HG03342 (cell line): ENCODE results near the gene TRAF5.

Experiments
- ATAC-seq: cut with Tn5 transposase; IDR thresholded peaks from one replicate; pipeline ENCODE4 v1.9.1; 2021; ENCODE audit warnings: mild to moderate bottlenecking, moderate library complexity; ENCODE audit not compliant: unreplicated experiment

TRAF5 gene

DNA sequence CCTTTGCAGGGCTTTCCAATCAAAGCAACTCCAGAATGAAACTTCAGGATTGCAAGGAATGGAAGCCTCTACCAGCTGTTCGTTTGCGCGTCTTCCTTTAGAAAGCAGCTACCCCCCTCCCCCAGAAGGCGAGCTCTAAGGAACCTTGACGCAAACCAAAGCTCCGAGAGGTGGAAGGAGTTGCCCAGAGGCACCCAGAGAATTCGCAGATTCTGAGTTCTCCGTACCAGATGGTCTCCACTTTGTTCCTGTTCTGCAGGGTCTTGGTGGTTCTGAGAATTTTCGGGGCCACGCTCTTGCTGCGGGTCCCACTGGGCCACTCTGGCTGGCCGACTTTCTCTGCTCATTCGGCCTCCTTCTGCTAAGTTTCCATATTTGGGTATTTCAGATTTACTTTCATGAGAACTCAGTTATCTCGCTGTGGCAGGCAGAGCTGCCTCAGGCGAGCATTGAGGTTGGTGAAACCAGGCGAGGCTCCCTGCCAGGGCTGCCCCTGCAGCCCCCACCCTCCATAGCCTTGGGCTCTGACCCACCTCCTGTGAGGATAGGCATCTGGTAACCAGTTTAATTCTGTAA lies 801 bp downstream of the TRAF5 start:
- peak; percentile 24 for ATAC-seq

DNA sequence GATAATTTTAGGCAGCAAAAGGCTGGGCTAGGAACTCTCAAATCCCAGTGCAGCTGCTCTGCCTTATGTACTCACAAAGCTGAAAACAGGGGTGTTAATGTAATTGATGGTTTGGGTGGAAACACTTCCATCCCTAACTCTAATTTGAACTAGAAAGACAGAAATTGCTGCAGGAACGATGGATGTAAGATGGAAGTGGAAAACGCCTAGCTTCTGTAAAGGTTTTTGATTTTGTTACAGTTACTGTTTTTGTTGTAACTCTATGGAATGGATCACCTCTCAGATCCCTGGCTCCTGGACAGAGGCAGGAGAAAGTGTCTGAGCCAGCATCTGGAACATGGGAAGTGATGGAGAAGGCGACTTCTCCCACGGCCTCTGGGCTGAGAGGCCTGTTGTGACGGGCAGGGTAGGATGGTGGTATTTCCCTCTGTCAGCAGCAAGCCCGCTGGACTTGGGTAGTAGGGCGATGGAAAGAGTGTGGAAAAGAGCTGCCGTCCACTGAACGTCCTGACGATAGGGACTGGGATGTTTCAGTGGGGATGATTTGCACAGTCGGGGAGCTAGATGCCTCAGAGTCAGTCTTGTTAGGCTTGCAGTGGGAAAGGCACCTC lies 1.6 kb downstream of the TRAF5 start:
- no peak for ATAC-seq

DNA sequence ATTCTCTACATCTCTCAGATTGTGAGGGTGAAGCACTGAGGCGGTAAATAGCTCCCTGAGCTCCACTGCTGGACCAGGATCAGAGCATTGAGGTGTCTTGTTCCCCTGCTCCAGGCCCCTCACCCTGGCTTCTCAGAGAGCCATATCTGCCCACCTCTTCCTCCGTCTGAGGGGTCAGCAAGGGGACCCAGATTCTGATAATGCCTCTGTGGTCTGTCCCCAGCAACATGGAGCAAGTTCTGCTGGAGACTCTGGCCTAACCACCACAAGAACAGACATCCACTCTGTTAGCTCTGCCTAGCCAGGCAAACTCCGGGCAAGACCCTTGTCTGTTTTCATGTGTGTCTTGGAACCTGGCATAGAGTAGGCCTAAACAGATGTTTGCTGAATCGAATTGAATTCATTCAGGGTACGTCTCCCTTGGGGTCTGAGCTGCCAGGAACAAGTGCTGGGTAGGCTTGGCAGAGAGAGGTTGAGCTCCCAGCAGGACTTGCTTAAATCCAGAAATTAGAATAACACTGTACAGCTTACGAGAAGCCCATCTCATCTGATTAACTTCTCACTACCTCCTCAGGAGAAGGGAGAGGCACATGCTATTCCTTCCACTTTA lies 2.3 kb downstream of the TRAF5 start:
- no peak for ATAC-seq

DNA sequence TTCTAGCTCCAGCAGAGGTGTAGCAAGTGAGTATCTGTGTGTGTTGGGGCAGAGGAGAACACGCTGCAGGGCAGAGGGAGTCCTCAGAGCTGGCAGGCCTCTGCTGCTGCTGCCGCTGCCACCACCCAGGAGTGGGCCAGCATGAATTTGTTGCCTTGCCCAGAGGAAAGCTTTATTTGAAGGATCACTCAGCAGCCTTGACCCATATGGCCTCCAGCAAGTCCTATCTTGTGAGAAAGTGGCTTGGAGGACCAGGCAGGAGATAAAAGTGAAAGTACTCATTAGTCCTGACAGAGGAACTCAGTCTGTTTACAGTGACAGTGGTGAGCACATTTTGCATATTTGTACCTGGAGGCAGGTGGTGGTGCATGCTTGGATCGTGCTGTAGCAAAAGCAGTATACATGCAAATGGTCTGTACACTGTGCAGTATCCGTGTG lies 3.1 kb downstream of the TRAF5 start:
- ATAC-seq, result peak; percentile 55

DNA sequence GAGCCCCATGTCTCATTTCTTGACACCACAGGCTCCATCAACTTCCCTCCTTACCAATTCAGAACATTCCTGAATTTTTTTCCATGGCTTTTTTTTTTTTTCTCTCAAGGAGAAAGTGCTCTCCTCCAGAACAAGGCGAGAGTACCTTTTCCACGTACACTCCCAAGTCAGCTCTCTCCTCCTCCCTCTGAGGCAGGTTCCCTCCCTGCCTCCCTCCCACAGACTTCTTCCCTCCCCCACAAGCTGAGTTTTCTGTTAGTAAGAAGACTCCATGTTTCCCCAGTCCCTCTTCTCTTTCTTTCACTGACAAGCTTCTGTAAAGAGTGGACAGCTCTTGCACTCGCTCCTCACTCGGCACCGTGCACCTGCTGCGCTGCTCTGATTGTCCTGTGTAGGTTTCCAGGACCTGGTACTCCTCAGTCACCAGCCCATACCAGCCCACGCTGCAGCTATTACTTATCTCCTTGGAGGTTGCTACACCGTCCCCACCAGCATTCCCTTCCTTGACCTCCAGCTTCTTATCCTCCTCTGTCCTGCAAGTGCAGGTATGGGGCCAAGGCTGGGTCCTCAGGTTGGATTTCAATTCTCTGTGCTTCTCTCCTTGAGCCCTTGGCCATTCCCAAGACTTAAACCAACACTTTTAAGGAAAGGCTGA lies 3.8 kb downstream of the TRAF5 start:
- no peak for ATAC-seq

GRCh38 chr1:211331011-211331709 lies 4.5 kb downstream of the TRAF5 start:
- ATAC-seq, result no peak

DNA sequence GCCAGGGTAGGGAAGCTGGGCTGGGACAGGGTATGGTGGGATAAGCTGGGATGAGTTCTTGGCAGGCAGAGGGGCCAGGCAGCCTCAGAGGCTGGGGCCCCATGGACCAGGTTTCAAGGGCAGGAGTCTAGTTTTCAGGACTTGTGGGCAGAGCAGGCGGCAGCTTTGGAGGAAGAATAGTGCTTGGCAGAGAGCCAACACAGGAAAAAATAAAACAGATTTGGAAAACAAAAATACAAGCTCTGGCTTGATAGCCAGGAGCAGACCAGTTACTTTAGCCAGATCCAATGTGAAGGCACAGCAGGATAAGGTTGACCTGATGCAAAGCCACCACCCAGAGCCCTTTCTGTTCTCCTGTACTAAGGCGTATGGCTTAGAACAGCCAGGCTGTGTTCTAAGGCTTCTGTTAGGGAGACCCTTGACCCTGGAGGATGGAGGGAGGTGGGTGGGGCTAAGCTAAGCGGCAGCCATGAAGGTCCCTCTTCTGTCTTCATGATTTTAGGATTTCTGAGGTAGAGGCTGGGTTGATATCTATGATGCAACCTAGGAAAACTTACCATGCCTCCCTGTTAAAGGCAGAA lies 5.5 kb downstream of the TRAF5 start:
- no peak for ATAC-seq

DNA sequence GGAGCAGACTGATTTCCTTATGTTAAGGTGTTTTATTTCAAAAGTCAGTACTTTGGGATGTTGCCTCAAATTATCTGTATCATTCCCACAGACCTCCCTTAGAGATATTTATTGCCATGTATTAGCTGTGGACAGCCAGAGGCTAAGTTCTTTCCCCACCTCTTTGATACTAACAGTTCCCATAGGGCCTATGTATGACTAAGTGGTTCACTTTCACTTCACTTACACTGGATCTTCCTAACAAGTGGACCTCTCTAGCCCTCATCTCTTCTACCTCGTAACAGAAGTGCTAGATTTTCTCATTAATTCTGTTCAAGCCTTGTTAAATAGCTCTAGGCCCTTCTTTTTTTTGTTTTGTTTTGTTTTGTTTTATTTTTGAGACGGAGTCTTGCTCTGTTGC lies 6.2 kb downstream of the TRAF5 start:
- ATAC-seq, result no peak

DNA sequence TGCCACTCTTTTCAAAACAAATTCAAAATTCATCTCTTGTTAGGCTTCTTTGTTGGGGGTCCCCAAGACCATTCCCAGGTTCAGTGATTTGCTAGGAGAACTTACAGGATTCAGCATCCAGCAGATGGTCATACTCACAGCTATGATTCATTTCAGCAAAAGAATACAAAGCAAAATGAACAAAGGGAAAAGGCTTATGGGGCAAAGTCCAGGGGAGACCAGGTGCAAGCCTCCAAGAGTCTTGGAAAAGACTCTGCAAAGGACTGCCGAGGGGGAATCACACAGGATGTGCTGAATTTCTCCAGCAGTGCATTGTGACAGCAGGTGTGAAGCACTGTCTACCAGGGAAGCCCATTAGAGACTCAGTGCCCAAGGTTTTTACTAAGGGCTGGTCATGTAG lies 7.3 kb downstream of the TRAF5 start:
- no peak for ATAC-seq

- no peak for ATAC-seq
Measured at GRCh38 chr1:211334986-211335385, 8.4 kb downstream of the TRAF5 start.

- peak; percentile 90 for ATAC-seq
Measured at GRCh38 chr1:211335522-211336157, 9.0 kb downstream of the TRAF5 start.

DNA sequence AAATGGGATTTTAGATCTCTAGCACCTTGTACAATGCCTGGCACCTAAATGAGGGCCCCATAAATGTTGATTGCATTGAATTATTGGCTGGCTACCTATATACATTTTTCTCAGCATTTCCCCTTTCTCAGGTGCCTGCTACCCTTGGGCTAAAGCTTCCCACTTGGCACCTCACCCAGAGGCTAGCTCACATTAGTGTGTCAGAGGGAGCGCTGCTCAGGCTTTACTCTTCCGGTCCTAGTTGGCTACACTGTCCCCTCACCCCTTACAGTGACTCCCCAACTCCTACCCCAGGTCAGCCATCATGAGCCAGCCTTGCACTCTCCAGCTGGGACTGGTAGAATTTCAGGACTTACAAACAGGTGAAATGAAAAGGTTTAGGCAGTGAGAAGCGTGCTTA lies 9.5 kb downstream of the TRAF5 start:
- ATAC-seq, result no peak

DNA sequence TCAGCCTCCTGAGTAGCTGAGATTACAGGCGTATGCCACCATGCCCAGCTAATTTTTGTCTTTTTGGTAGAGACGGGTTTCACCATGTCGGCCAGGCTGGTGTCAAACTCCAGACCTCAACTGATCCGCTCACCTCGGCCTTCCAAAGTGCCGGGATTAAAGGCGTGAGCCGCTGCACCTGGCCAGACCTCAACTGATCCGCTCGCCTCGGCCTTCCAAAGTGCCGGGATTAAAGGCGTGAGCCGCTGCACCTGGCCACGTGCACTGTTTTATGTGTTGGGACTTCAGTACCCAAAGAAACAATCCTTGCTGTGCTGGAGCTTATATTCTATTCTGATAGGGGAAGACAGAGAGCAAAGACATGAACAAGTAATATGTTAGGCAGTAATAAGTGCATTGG lies 10.1 kb downstream of the TRAF5 start:
- ATAC-seq, result no peak

- no peak for ATAC-seq
Measured at GRCh38 chr1:211337430-211338223, 11.0 kb downstream of the TRAF5 start.

GRCh38 chr1:211338224-211338620 lies 11.6 kb downstream of the TRAF5 start:
- ATAC-seq, result no peak

DNA sequence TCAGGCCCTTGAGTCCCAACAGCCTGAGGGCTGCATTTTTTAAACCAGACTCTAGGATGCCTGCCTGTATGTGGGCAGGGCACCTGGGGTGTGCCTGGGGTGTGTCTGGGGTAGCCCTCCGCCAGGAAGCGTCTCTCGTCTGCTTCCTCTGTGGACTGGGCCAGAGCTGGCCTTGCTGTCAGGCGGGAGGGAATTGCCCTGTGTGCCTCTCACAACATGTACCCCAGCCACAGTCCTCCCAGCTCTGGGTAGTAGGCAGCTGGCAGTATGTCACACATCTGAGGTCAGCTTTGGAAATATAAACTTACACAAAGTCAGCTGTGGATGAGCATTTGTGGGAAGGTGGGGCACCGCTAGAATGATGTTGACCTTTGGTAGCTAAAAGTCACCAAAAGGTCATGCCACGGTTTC lies 13.0 kb downstream of the TRAF5 start:
- ATAC-seq, result no peak

DNA sequence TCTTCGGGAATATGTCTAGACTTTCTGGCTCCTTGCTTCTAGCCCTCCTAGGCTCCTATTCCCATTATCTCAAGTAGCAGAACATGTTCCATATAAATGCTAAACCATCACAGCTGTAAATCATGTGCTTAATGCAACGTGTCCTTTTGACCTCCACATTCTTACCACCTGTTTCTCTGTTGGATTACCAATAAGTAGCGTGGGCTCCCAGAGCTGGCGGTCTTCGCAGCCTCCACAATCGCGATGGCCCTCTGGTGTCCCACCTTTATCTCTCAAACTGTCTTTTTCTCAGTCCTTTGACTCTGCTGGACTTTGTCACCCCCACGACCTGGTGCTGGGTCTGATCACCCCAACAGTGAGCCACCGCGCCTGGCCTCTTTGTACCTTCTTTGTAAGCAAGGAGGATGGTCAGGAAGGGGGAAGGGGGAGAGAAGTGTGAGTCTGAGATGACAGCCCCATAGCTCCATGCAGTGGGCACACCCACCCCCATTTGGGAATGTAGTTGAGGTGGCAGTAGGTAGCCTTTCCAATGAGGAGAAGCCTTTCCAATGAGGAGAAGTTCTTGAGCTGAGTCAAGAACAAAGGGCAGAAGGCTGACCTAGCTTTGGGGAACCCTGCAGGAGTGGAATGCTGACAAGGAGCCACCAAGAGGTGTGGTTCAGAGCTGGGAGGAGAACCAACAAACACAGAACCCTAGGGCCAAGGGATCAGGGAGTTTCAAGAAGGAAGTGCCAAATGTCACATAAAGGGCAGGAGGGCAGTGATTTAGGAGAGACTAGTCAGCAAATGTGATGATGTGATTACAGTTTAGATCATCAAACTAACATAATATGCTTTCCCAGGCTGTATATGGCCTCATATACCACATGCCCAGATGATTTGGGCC lies 14.2 kb downstream of the TRAF5 start:
- ATAC-seq, result no peak

DNA sequence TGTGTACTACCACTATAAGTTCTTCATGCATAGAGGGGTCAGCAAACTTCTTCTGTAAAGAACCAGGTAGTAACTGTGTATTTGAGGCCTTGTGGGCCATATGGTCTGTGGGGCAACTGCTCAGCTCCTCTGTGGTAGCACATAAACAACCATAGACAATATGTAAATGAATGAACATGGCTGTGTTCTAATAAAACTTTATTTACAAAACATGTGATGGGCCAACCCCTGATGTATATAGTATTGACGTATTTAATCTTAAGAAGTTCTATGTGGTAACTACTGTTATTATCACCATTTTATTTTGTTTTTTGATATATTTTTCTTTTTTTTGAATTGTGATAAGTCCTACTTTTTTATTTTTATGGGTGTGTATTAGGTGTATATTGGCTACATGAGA lies 15.4 kb downstream of the TRAF5 start:
- no peak for ATAC-seq

- ATAC-seq, result no peak
Measured at GRCh38 chr1:211343607-211344006, 17.0 kb downstream of the TRAF5 start.
